SW480 (cell line): ENCODE results near the gene C1orf210.

Source experiments
- DNase-seq: peaks from one replicate; pipeline ENCODE4 v3.0.0-alpha.2; 2016; ENCODE audit warnings: low spot score

Gene C1orf210

DNA sequence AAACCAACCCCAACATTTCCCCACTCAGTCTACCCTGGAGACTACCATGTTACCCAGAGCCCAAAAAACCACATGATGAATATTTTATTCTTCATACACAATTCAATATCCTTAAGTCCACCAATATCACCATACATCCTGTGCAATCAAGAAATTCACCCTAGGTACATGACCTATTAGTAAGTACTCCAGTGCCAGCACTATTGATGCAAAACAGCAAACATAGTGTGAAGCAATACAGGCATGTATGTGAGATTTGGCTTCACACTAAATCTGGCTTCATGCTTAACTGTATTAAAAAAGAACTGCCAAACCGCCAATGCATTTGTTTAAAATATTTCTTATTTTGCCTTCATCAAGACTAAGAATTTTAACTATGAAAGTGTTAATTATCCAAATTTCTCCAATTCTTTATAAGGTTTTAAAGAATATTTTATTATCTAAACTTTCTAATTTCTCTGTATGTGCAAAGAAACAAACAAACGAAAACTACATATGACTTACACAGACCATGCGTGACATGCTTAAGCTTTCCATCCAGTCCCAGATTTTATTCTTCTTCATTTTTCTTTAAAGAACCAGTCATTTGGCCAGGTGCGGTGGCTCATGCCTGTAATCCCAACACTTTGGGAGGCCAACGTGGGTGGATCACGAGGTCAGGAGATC is 38.0 kb downstream of the C1orf210 start:
- no peak for DNase-seq

DNA sequence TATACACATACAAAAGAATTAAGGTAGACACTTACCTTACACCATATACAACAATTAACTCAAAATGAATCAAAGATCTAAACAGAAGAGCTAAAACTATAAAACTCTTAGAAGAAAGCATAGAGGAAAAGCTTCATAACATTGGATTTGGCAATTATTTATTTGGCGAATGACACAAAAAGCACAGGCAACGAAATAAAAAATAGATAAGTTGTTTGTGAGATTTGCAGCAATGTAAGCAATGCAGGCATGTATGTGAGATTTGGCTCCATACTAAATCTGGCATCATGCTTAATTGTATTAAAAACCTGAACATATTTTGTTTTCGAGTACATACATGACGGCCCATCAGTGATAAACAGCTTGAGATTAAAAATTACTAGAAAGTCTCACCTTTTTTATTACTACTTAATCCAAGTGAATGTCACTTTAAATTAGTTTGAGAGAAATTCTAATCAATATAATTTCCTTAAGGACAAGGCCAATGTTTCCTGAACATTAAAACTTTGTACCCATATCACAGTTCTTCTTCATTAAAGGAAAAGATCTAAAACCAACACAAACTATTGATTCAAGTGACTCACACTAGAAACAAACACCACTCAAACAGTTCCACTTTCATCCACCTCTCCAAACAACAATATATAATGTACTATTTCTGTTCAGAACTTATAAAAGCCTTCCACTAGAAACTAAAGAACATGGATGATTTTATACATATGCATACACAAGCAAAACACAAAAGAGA is 38.7 kb downstream of the C1orf210 start:
- DNase-seq: no peak

- no peak for DNase-seq
Observed at GRCh38 chr1:43243299-43243698, 42.1 kb downstream of the C1orf210 start.

DNA sequence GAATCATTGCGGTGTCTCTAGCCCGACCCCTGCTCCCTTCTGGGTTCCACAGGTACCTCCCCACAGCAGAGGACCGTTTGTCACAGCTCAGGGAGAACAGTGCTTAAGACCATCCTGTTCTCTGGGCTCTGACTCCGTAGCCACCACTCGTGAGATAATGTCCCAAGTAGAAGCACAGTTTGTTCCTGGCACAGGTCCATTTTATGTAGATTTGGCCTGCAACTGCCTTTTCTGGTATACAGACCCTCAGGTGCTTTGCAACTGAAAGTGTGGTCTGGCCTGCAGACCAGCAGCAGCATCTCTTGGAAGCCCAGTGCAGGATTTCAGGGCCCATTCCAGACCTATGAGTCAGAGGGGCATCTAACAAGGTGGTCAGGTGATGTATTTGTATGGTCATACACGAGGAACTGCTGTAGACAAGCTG is 44.0 kb downstream of the C1orf210 start:
- DNase-seq: peak; percentile 82

GRCh38 chr1:43239484-43239883 is 45.9 kb downstream of the C1orf210 start:
- DNase-seq: no peak

DNA sequence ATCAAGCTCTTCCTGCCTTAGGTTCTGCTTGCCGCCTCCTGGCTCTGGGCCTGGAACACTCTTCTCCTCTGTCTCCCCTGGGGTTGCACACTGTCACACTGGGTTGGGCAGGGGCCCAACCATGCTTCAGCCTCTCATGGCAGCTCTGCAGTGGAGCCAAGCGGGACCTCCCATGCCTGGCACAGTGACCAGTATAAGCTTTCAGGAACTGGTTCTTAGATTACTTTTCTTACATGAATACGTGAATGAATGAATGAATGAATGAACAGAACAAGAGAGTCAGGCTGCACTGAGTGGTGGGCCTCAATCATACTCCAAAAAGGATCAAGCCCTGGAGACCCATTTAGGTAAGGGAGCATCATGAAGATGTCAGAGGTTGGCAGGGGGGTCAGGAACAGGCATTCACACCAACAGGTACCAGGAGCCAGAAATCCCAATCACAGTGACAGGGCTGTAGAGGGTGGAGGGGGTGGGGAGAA is 46.4 kb downstream of the C1orf210 start:
- no peak for DNase-seq

GRCh38 chr1:43238085-43238484 is 47.3 kb downstream of the C1orf210 start:
- DNase-seq: peak; percentile 71

DNA sequence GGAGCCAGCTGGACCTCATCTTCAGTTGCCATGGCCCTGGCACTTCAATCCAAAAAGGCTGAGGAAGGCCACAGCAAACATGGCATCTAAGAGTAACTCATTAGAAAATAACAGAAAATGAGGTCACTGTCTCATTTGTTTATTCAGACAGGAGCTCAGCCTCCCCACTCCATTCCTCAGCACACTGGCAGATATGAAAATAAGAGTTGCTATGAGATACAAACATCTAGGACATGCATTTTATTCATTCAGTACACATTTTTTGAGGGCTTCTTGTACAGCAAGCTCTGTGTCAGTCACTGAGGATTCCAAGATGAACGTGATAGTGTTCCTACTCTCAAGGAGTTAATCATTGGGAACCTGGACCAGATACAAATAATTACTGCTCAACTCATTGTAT is 48.3 kb downstream of the C1orf210 start:
- no peak for DNase-seq

- no peak for DNase-seq
Observed at GRCh38 chr1:43235451-43236121, 49.8 kb downstream of the C1orf210 start.

DNA sequence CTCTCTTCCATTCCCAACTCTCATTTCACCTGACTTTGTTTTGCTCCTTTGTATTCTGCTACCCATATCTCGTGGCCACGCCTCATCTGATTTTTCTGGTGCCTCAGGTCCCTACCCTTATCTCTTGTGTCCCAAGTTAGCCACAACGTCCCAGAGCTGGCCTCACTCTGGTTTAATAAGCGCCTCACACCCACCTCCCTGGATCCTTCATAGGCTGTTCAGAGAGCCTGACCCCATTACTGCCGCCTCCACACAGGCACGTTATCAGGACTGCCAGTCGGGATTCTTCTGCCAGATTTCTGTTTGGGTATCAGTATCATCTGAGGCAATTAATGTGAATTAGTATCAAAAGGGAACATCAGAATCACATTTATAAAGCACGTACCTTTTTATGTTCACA is 50.3 kb downstream of the C1orf210 start:
- no peak for DNase-seq

- no peak for DNase-seq
Observed at GRCh38 chr1:43234267-43234666, 51.1 kb downstream of the C1orf210 start.

DNA sequence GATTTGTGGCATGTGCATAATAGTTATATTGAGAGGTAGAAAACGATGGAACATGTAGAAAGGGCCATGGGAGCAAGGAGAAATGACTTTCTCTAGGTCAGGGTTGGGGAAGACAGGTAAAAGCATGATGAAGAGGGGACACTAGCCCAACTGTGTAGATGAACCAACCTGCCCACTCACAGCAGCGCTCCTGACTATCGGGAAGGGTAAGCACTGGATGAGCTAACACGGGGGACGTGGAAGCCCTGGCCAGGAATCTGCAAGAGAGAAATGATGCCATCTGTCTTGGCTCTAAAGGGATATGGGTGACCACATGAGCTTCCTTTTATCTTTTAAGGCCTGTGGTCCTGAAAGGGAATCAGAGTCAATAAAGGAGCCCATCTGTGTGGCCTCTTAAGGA is 51.8 kb downstream of the C1orf210 start:
- DNase-seq: no peak

DNA sequence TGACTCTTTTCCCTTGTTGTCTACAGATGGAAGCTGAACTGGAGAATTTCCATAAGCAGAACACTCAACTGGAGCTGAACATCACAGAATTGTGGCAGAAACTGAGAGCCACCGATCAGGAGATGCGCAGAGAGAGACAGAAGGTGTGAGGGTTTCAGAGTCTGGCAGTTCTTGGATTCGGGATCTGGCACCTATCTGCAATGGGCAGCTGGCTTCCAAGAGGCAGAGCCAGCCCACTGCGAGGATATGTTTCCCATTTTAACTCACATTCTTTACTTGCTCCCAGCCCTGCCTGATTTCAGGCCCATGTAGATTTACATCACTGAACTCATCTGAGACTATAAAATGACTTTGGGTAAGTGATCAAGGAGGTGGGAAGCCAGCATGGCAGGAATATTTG is 52.9 kb downstream of the C1orf210 start:
- no peak for DNase-seq

GRCh38 chr1:43232074-43232473 is 53.3 kb downstream of the C1orf210 start:
- peak; percentile 10 for DNase-seq
